GM21447 (cell line): ENCODE data around the gene PCDHGA3.
"Not testable (repeated sequence)": the region's sequence is repeated elsewhere in the genome, so short reads cannot be mapped to it uniquely, and the experiment has no call there.

Experiments
- ATAC-seq: cut with Tn5 transposase; IDR thresholded peaks from one replicate; pipeline ENCODE4 v1.9.1; 2021; ENCODE audit not compliant: unreplicated experiment

PCDHGA3 gene

GRCh38 chr5:141346017-141346416, 2.4 kb downstream of the PCDHGA3 start:
- not testable (repeated sequence) for ATAC-seq

GRCh38 chr5:141349917-141350619, 6.4 kb downstream of the PCDHGA3 start, which contains the start of gene PCDHGB1:
TSS of gene PCDHGB1 (plus strand) at chr5:141350099. CDS start at chr5:141350261, 162 bp downstream.
- ATAC-seq: no peak

GRCh38 chr5:141351591-141351990, 8.0 kb downstream of the PCDHGA3 start:
- ATAC-seq: no peak

- ATAC-seq: no peak
These were observed 11.4 kb downstream of the PCDHGA3 start, which contains the start of gene PCDHGA4 for GRCh38 chr5:141354900-141355469. TSS of gene PCDHGA4 (plus strand) at chr5:141355021. CDS start at chr5:141355108, 87 bp downstream.

- ATAC-seq: no peak
These were observed 12.0 kb downstream of the PCDHGA3 start for GRCh38 chr5:141355641-141356040.

- ATAC-seq: no peak
These were observed 12.5 kb downstream of the PCDHGA3 start for GRCh38 chr5:141356133-141356532.

- no peak for ATAC-seq
These were observed 13.3 kb downstream of the PCDHGA3 start for GRCh38 chr5:141356950-141357349.

- ATAC-seq: no peak
These were observed 16.3 kb downstream of the PCDHGA3 start, which contains the start of gene PCDHGB2 for GRCh38 chr5:141359790-141360426. TSS of gene PCDHGB2 (plus strand) at chr5:141359994. CDS start at chr5:141360136, 142 bp downstream.

- ATAC-seq: no peak
These were observed 17.1 kb downstream of the PCDHGA3 start for GRCh38 chr5:141360685-141361084.

GRCh38 chr5:141362719-141363118, 19.1 kb downstream of the PCDHGA3 start:
- no peak for ATAC-seq

- ATAC-seq: no peak
These were observed 20.5 kb downstream of the PCDHGA3 start, which contains the start of gene PCDHGA5 for GRCh38 chr5:141363952-141364660. TSS of gene PCDHGA5 (plus strand) at chr5:141364162. CDS start at chr5:141364331, 169 bp downstream.

- no peak for ATAC-seq
These were observed 22.6 kb downstream of the PCDHGA3 start for GRCh38 chr5:141366016-141366896.

- ATAC-seq: no peak
These were observed 26.6 kb downstream of the PCDHGA3 start, which contains the start of gene PCDHGB3 for GRCh38 chr5:141369994-141370848. TSS of gene PCDHGB3 (plus strand) at chr5:141370242. CDS start at chr5:141370395, 153 bp downstream.

GRCh38 chr5:141371572-141372475, 28.2 kb downstream of the PCDHGA3 start:
- ATAC-seq: no peak

- ATAC-seq: no peak
These were observed 30.2 kb downstream of the PCDHGA3 start, which contains the start of gene PCDHGA6 for GRCh38 chr5:141373673-141374317. TSS of gene PCDHGA6 (plus strand) at chr5:141373891. CDS start at chr5:141374084, 193 bp downstream.

GRCh38 chr5:141374627-141375026, 31.0 kb downstream of the PCDHGA3 start:
- ATAC-seq: no peak

- ATAC-seq: not testable (repeated sequence)
These were observed 32.0 kb downstream of the PCDHGA3 start for GRCh38 chr5:141375444-141376155.
